Mesodermal cell (in vitro differentiated cells): ENCODE results near the gene DQX1.

Experiments used
- H3K27ac ChIP-seq: 2 replicates; pipeline ENCODE4 v1.7.0; 2013; ENCODE audit warnings: mild to moderate bottlenecking, low read depth, low read length, moderate library complexity; ENCODE audit not compliant: severe bottlenecking
- H3K36me3 ChIP-seq: 2 replicates; pipeline ENCODE4 v1.7.1; 2013; ENCODE audit warnings: mild to moderate bottlenecking, low read length, moderate library complexity; ENCODE audit not compliant: control insufficient read depth, insufficient read depth
- H3K4me1 ChIP-seq: one replicate; pipeline ENCODE4 v1.7.1; 2013; ENCODE audit warnings: mild to moderate bottlenecking, low read length; ENCODE audit not compliant: insufficient read depth, control insufficient read depth, poor library complexity, severe bottlenecking
- H3K4me3 ChIP-seq: 2 replicates; pipeline ENCODE4 v1.7.0; 2013; ENCODE audit warnings: low read length, control low read depth, mild to moderate bottlenecking; ENCODE audit not compliant: insufficient read depth, poor library complexity, severe bottlenecking; ENCODE audit errors: extremely low read depth
- H3K9me3 ChIP-seq: 2 replicates; pipeline ENCODE4 v1.7.1; 2013; ENCODE audit warnings: mild to moderate bottlenecking, low read length, moderate library complexity; ENCODE audit not compliant: control insufficient read depth
- WGBS, 2 experiments: methylation state at CpG; one replicate each; pipeline ENCODE4 v1.1.5; 2013; ENCODE audit warnings: missing lambda C conversion rate in 2 of 2; ENCODE audit not compliant: insufficient coverage in 2 of 2; 5-methylcytosine and 5-hydroxymethylcytosine counted together

Gene DQX1

DNA sequence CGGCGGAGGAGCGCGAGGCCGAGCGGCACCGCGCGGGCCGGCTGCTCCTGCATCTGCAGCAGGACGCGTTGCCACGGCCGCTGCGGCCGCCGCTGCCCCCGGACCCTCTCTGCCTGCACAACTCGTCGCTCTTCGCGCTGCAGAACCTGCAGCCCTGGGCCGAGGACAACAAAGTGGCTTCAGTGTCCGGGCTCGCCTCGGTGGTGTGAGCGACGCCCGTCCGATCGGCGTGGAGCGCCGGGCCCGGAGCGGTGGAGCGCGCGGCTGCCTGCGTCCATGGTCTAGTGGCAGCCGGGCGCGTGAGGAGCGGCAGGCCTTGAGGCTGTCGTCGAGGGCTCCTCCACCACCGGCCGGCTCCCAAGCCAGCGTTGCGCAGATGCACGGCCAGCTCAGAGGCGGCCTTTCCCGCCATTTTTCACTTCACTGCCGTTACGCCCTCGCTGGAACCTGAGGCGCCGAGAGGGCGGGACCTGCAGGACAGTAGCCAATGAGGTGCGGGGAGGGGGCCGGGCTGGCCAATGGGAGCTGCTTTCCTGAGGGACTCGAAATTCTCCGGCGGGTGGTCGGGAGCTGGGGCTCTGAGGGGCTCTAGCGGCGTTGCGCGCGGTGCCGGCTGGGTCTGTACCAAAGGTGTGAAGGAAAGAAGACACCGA, 9.9 kb downstream of the DQX1 start:
- Histone ChIP-seq H3K36me3 (no peaks in the 10 kb centered on the region), H3K9me3 (no peaks in the 10 kb centered on the region), H3K4me3 (peak overlapping the region; percentile 12), H3K27ac (no peak overlapping the region), H3K4me1 (peaks cover 10% of the 10 kb centered on the region)
- WGBS, 2 experiments = 10 to 11% methylated on average over 59 to 66 of the region's 72 CpGs

DNA sequence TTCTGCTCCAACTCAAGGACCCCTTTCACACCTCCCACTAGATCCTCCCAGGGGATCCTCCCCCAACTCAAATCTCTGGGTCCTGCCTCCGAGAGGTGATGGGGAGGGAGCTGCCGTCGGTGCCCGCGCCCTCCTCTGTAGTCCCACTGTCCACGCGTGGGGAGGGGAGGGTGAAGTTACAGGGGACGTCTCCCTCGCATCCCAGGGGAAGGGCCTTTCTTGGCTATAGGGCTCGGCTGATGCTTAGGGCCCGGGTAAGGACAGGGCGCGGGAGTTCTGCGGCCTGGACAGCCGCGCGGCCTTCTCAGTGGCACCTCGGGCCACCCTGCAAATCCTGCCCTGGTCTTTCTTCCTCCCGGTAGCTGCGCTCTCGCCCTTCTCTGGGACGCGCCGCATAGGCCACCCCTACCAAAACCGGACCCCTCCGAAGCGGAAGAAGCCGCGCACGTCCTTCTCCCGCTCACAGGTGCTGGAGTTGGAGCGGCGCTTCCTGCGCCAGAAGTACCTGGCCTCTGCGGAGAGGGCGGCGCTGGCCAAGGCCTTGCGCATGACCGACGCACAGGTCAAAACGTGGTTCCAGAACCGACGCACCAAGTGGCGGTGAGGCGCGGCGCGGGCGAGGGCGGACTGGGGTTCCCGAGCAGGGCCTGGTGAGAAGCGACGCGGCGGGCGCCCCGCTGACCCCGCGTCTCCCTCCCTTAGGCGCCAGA, 10.6 kb downstream of the DQX1 start:
- Histone ChIP-seq H3K9me3 (no peaks in the 10 kb centered on the region), H3K4me3 (no peak overlapping the region)
- WGBS, 2 experiments = 4 to 7% methylated on average over 44 to 52 of the region's 60 CpGs

DNA sequence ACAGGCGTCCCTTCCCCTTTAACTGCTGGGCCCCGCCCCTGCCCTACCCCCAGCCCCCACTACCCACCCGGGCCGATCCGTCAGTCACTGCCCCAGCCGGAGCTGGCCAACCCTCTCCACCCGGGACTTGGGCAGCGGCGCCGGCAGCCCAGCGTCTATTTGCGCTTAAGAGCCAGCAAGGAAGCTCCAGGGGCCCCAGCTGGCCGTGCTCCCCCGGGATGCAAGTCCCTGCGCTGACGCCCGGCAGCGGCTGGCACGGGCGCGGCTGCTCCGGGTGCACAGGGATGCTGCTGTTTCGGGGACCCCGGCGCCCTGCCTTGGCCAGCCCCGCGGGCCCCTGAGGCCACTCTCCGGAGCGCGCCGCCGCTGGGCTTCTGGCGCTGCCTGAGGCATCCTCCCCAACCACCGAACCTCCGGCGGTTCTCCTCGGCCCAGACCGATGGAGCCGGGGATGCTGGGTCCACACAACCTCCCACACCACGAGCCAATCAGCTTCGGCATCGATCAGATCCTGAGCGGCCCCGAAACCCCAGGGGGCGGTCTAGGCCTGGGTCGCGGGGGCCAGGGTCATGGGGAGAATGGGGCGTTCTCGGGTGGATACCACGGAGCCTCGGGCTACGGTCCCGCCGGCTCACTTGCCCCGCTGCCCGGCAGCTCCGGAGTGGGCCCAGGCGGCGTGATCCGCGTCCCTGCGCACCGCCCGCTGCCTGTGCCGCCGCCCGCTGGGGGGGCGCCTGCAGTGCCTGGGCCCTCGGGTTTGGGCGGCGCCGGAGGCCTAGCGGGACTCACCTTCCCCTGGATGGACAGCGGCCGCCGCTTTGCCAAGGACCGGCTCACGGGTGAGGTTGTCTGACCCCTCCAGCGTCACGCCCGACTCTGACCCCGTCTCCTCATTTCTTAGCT, 11.4 kb downstream of the DQX1 start, which contains the start of gene TLX2:
TLX2 (plus strand) TSS at position 83 of the 903 bp plus-strand sequence; CDS start at position 440, 357 bp downstream.
- no peak within 1 kb of the TSS for H3K27ac ChIP-seq
- H3K9me3 ChIP-seq = no peaks in the 10 kb centered on the region
- WGBS, 2 experiments = 2 to 3% methylated on average over 50 to 53 of the region's 82 CpGs
- peak within 1 kb of the TSS; percentile 22 for H3K4me3 ChIP-seq
- H3K4me1 ChIP-seq = peaks cover 10% of the 10 kb centered on the region
- H3K36me3 ChIP-seq = no peaks in the 10 kb centered on the region

More for the DNA sequence above, 10.6 kb downstream of the DQX1 start:
- Histone ChIP-seq H3K4me1 (peaks cover 10% of the 10 kb centered on the region), H3K36me3 (no peaks in the 10 kb centered on the region), H3K27ac (no peak overlapping the region)

DNA sequence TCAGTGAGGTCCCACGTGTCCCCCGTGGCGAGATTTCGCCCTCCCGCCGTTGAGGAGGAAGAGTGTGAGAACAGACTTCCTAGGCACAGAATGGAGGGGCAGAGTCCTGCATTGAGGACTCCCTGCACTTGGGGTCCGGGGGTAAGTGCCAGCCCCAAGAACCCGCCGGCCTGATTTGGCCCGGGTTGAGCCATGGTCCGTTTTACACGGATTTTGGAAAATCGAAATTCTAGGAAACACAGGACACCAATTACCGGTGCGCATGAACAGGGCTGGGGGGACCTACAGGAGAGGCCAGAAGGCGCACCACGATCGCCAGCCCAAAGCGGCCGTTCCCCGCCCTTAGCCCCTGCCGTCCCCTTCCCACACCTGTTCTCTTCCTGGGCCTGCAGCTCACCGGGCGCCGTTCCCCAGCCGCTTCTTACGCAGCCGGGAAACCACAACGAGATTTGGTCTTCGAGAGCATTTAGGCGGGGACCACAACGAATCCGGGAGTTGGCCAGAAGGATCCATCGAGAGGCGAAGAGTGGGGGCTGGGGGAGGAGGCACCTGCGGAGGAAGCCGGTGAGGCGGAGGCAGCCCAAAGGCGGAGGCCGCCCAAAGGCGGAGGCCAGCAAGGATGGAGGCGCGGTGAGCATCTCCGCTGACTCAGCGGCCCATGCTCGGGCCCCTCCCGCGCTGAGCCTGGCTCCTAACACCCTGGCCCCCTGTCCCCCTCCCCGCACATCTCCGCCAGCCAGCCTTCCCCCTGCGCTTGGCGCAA, 12.2 kb downstream of the DQX1 start:
- Histone ChIP-seq H3K4me3 (peak overlapping the region; percentile 22), H3K36me3 (no peaks in the 10 kb centered on the region)
- 2% methylated on average over 48 to 49 of the region's 52 CpGs for WGBS, 2 experiments

DNA sequence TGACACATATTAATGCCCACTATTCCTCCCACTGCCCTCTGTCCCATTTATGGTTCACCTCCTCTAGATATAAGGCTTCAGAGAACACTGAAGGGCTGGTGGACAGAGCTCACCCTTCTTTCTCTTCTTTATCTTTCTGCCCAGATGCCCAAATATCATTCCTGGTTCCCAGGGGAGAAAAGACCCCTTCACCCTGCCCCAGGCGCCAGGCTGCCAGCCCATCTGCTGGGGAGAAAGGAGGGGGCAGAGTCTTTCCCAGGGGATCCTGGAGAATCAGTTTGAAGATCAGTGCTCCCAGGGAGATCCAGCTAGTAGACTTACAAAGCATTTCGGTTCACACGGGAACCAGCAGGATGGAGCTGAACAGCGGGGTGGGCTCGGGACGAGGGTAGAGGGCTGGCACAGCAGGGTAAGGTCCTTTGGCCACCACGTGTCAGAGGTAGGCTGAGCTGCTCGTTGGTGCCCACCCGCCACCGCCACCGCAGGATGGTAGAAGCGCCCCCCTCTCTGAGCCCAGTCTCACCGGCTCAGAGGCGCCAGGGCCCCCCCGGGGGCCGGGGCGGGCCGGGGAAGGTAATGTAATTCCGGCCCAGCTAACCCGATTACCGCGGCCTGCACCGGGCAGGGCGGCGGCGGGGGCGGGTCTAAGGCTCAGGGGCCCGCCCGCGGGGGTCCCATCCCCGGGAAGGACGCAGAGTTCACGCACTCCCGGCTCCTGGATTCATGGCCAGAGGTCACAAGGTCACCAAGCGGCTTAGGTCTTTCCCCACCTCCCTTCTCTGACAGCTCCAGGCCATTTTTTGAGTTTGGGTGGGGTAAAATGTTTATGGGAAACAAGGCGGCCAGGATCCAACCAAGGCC, 13.1 kb downstream of the DQX1 start:
- Histone ChIP-seq H3K27ac (no peak overlapping the region), H3K36me3 (no peaks in the 10 kb centered on the region), H3K4me1 (peaks cover 14% of the 10 kb centered on the region), H3K9me3 (no peaks in the 10 kb centered on the region), H3K4me3 (no peak overlapping the region)
- WGBS, 2 experiments = 3 to 7% methylated on average over 26 to 33 of the region's 36 CpGs

More for the DNA sequence above, 12.2 kb downstream of the DQX1 start:
- Histone ChIP-seq H3K9me3 (no peaks in the 10 kb centered on the region), H3K27ac (no peak overlapping the region), H3K4me1 (peaks cover 10% of the 10 kb centered on the region)

DNA sequence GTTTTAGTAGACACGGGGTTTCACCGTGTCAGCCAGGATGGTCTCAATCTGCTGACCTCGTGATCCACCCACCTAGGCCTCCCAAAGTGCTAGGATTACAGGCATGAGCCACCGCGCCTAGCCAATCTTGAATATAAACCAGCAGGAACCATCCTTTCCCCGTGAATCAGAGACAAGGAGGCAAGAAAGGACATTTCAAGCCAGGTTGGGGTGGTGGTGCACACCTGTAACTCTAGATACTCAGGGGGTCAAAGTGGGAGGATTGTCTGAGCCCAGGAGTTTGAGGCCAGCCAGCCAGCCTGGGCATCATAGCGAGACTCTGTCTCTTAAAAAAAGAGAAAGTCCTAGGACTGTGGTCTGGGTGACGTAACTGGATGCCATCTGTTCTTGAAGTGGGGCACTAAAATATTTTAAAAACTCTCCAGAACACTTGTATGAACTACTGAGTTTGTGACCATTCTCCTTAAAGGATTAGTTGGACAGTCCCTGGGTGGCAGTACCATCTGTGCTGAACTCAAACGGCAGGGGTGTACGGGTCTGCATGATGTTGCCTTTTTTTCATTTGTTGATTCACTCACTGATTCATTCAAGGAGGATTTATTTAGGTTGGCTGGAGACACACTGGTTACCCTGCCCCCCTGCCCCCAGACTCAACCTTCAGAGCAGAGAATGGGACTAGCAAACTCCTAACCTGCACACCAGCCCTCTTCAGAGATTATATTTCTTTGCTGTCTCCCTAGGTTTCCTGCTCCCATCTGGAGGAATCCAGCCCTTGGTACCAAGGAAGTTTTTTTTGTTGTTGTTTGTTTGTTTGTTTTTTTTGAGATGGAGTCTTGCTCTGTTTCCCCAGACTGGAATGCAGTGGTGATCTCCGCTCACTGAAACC, 14.7 kb downstream of the DQX1 start:
- 68 to 80% methylated on average over 7 to 10 of the region's 11 CpGs for WGBS, 2 experiments
- H3K36me3 ChIP-seq = no peaks in the 10 kb centered on the region
- peaks cover 19% of the 10 kb centered on the region for H3K4me1 ChIP-seq
- H3K9me3 ChIP-seq = no peaks in the 10 kb centered on the region
- H3K4me3 ChIP-seq = no peak overlapping the region
- H3K27ac ChIP-seq = no peak overlapping the region

DNA sequence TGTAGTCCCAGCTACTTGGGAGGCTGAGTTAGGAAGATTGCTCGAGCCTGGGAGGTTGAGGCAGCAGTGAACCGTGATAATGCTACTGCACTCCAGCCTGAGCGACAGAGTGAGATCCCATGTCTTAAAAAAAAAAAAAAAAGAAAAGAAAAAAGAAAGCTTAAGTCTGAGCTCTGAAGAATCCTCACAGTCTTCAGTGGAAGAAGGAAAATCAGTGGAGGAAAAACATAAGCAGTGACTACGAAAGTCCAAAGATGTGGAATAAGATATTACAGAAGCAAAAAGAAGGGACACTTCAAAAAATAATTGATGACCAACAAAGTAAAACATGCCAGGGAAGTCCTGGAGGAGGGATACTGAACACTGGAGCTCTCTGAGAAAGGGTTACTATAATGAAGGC, 15.8 kb downstream of the DQX1 start:
- Histone ChIP-seq H3K4me1 (peaks cover 19% of the 10 kb centered on the region), H3K36me3 (peaks cover 10% of the 10 kb centered on the region), H3K4me3 (no peak overlapping the region), H3K27ac (no peak overlapping the region), H3K9me3 (no peaks in the 10 kb centered on the region)
- 86 to 87% methylated on average over 2 to 3 of the region's 4 CpGs for WGBS, 2 experiments

DNA sequence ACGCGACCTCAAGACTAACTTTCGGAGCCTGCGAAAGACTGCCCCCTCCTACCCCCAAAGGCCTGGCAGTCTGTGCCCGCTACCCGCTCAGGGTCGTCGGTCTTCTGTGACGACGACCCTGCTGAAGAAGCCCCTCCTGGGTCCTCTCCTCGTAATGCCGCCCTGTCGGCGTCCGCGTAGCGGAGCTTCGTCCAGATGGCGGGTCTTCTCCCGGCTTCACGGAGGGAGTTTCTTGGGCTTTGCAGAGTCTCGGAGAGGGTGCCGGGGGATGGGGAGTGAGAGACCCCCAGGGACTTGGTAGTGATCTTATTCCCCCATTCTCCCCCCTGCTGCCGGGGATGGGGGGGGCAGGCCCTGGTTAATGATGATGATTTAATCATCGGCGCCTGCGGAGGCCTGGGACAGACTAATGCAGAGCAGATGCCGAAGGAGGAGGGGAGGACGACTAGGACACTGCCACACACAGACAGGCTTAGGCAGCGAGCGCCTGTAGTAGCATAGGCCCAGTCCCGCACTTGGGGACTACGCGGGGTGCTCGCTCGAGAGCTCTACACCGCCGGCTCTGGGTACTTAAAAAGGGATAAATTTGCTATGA, 18.0 kb downstream of the DQX1 start:
- Histone ChIP-seq H3K9me3 (no peaks in the 10 kb centered on the region), H3K27ac (peak overlapping the region; percentile 53), H3K4me1 (peaks cover 13% of the 10 kb centered on the region), H3K4me3 (peak overlapping the region; percentile 70), H3K36me3 (peaks cover 20% of the 10 kb centered on the region)
- 6 to 11% methylated on average over 23 to 34 of the region's 38 CpGs for WGBS, 2 experiments
